Smooth muscle cell (in vitro differentiated cells): ENCODE measurements around the gene RFTN1. TPM values are rescaled to one million over a fixed set of nuclear protein-coding genes. Genes with fewer than 3 reads are reported as not detected.

Experiments
- DNase-seq: peaks from one replicate; lab custom pipeline; 2025; ENCODE audit not compliant: unreplicated experiment; lab: John Stamatoyannopoulos, UW
- H2AFZ ChIP-seq: fragments of 200-600 bp; sonication (generic); 2 replicates; pipeline ENCODE4 v1.6.0; 2016; ENCODE audit warnings: antibody characterized with exemption, low read depth, mild to moderate bottlenecking
- H3F3A ChIP-seq: fragments of 200-600 bp; sonication (generic); 2 replicates; pipeline ENCODE4 v1.6.0; 2017; ENCODE audit warnings: antibody characterized with exemption, low read depth
- H3K27ac ChIP-seq: fragments of 200-600 bp; sonication (generic); 2 replicates; pipeline ENCODE4 v1.5.1; 2016; ENCODE audit warnings: low read depth, mild to moderate bottlenecking
- H3K27me3 ChIP-seq: fragments of 200-600 bp; sonication (generic); 2 replicates; pipeline ENCODE4 v1.6.1; 2016; ENCODE audit warnings: low read depth, mild to moderate bottlenecking
- H3K36me3 ChIP-seq: fragments of 200-600 bp; sonication (generic); 2 replicates; pipeline ENCODE4 v1.5.1; 2016; ENCODE audit warnings: low read depth
- H3K4me1 ChIP-seq: fragments of 200-600 bp; sonication (generic); 2 replicates; pipeline ENCODE4 v1.5.1; 2016; ENCODE audit warnings: low read depth
- H3K4me2 ChIP-seq: fragments of 200-600 bp; sonication (generic); 2 replicates; pipeline ENCODE4 v1.6.0; 2016; ENCODE audit warnings: mild to moderate bottlenecking
- H3K4me3 ChIP-seq: fragments of 200-600 bp; sonication (generic); 2 replicates; pipeline ENCODE4 v1.5.1; 2016; ENCODE audit warnings: mild to moderate bottlenecking
- H3K79me2 ChIP-seq: fragments of 200-600 bp; sonication (generic); 2 replicates; pipeline ENCODE4 v1.6.0; 2016; ENCODE audit warnings: low read depth, mild to moderate bottlenecking
- H3K9ac ChIP-seq: fragments of 200-600 bp; sonication (generic); 2 replicates; pipeline ENCODE4 v1.6.0; 2016; ENCODE audit warnings: low read depth
- H3K9me3 ChIP-seq: fragments of 200-600 bp; sonication (generic); replicated peaks from 2 replicates; pipeline ENCODE4 v1.5.1; 2016; ENCODE audit warnings: low read depth
- H4K20me1 ChIP-seq: fragments of 200-600 bp; sonication (generic); 2 replicates; pipeline ENCODE4 v1.6.0; 2016; ENCODE audit warnings: low read depth
- CTCF ChIP-seq: fragments of 200-600 bp; sonication (generic); IDR thresholded peaks from 2 replicates; pipeline ENCODE4 v1.5.1; 2017; ENCODE audit warnings: borderline replicate concordance, mild to moderate bottlenecking, antibody characterized with exemption; ENCODE audit not compliant: insufficient read depth, poor library complexity, severe bottlenecking
- WGBS: methylation state at CpG from one replicate; pipeline ENCODE4 v1.1.7; 2016; ENCODE audit warnings: low lambda C conversion rate; 5-methylcytosine and 5-hydroxymethylcytosine counted together
- polyA plus RNA-seq: library from polyadenylated mRNA; unstranded; fragments of >200 nt; fragmentation: Nextera tagmentation; extraction: Ambion mirVana; gene quantifications from 2 replicates; pipeline ENCODE4 v1.2.1, GENCODE V29; 2016
- total RNA-seq: library from RNA; depleted of rRNA; stranded (reverse); fragments of >200 nt; gene quantifications from 2 replicates; pipeline ENCODE4 v1.2.3, GENCODE V29; 2014

The RFTN1 gene
- total and polyA plus RNA-seq, 2 experiments from 2014 or later: 21.7 to 35.6 TPM

DNA sequence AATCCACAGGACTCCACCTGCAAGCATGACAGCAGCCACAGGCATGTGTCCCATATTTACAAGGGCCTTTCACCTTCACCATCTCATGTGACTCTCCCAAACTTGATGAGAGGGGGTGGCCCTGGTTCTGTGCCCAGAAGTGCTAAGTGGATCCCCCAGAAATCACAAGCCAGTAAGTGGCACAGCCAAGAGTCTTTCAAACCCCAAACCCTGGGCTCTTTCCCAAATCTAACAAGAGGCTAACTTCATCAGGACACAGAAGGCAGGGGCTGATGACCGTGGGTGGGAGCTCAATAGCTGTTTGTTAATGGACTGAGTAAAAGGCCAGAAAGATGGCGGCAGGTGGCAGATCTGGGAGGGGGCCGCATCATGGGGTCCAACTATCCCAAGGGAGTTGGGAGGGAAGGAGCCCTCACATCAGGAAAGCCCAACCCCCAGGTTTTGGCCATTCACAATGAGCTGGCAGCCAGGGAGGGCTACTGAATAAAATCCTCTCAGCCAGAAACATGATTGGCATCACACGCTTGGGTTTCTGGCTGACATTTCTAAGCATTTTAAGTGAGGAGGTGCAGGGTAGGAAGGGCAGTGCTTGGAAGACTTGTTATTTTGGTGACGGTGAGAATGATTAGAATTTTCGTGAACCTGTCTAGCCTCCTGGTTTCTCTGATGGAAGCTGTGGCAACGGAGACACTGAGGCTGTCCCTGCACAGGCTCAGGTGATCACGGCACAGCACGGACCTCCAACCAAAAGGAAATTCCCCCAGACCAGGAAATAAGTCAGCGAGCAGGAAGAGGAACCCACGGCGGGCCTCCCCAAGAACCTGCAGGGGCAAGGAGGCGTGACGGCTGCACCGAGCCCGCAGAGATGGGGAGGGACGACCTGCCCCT lies 139.2 kb downstream of the RFTN1 start:
- no peak for TF ChIP-seq CTCF
- Histone ChIP-seq H3K27ac (no peak overlapping the region), H3K27me3 (no peaks in the 10 kb centered on the region), H3K4me2 (no peak overlapping the region), H3K9ac (no peak overlapping the region), H3K4me1 (peaks cover 18% of the 10 kb centered on the region), H4K20me1 (no peaks in the 10 kb centered on the region), H3K9me3 (no peaks in the 10 kb centered on the region), H3K4me3 (no peak overlapping the region), H3F3A (no peaks in the 10 kb centered on the region), H3K36me3 (no peaks in the 10 kb centered on the region), H2AFZ (no peak overlapping the region), H3K79me2 (no peaks in the 10 kb centered on the region)
- WGBS: 97% methylated on average over 17 of the region's 17 CpGs
- no peak for DNase-seq

- 70% methylated on average over 3 of the region's 3 CpGs for WGBS
- no peaks in the 10 kb centered on the region for H4K20me1 ChIP-seq
- TF ChIP-seq CTCF: no peak
- H3K9ac ChIP-seq: no peak overlapping the region
- H2AFZ ChIP-seq: no peak overlapping the region
- H3K9me3 ChIP-seq: no peaks in the 10 kb centered on the region
- H3K79me2 ChIP-seq: no peaks in the 10 kb centered on the region
- peaks cover 19% of the 10 kb centered on the region for H3K4me1 ChIP-seq
- no peaks in the 10 kb centered on the region for H3K36me3 ChIP-seq
- H3K27ac ChIP-seq: no peak overlapping the region
- no peak overlapping the region for H3K4me3 ChIP-seq
- H3F3A ChIP-seq: no peaks in the 10 kb centered on the region
- H3K4me2 ChIP-seq: no peak overlapping the region
- H3K27me3 ChIP-seq: no peaks in the 10 kb centered on the region
- no peak for DNase-seq
These were observed 140.1 kb downstream of the RFTN1 start for GRCh38 chr3:16373341-16373946.

DNA sequence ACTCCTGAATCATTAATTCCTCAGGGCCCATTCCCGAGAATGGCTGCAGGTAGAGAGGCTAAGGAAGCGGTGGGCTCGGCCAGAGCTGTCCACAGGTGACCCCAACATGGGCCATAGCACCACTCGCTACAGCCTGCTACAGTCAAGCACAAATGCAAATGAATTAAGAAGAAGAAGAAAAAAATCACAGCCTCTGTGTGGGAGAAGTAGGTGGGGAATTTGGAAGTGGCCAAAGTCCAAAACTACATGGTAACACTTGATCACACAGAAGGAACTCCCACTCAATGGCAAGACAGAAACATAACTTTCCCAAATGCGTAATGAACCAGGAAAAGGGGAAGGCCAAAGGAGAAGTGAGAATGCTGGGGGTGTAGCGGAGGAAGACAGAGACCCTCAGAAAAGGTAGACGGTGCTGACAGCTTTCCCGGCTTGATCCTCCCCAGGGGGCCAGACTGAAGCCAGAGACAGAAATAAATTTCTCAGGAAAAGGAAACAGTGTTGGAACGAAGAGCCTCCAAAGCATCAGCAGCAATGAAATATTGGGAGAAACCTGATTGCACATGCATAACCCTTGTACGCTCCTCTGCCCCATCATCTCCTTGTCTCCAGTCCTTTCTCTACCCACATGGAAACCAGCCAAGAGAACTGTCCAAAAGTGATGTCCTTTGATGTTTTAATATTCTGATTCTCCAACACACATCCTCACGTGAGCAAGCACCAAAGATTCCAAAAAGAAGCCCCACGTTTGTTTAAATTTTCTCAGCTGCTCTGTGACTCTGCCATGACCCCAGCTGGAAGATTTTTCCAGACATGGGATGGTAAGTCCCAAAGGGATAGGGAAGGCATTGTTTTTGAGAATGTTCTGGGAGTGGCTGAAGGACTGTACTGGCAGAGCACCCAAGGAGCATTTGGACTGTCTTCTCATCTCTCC lies 140.9 kb downstream of the RFTN1 start:
- H2AFZ ChIP-seq: no peak overlapping the region
- no peak overlapping the region for H3K4me2 ChIP-seq
- H3K27ac ChIP-seq: no peak overlapping the region
- no peaks in the 10 kb centered on the region for H4K20me1 ChIP-seq
- no peak for DNase-seq
- no peaks in the 10 kb centered on the region for H3K79me2 ChIP-seq
- no peak for TF ChIP-seq CTCF
- peaks cover 19% of the 10 kb centered on the region for H3K4me1 ChIP-seq
- H3K27me3 ChIP-seq: no peaks in the 10 kb centered on the region
- no peaks in the 10 kb centered on the region for H3K36me3 ChIP-seq
- WGBS: 96% methylated on average over 12 of the region's 12 CpGs
- H3K9me3 ChIP-seq: no peaks in the 10 kb centered on the region
- no peaks in the 10 kb centered on the region for H3F3A ChIP-seq
- no peak overlapping the region for H3K4me3 ChIP-seq
- H3K9ac ChIP-seq: no peak overlapping the region
